ENCODE data around the gene SLCO1C1. TPM values are rescaled to one million over a fixed set of nuclear protein-coding genes. Genes with fewer than 3 reads are reported as not detected.

The SLCO1C1 gene
- polyA plus RNA-seq, 1 donor (not counting 4 experiments of a cell fraction or from before 2014, with no cell fraction given), result not detected

DNA sequence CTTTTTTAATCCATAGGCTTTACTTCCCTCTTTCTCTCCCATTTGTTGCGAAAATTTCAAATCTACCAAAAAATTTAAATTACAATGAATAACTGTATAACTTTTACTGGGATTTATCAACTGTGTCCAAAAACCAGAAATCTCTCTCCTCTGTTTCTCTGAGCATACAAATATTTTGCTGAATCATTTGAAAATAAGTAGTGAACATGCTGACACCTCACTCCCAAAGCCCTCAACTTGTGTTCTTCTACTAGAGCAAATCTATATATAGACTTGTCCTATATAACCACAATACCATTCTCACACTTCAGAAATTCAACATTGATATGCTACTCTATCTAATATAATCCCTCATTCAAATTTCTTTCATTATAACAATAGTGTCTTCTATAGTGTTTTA lies 53.1 kb downstream of the SLCO1C1 start:
- H3K27me3 ChIP-seq (ENCODE audit: control insufficient read depth, extremely low read depth, insufficient read depth, low read length), result no peaks in the 10 kb centered on the region
- H3K4me1 ChIP-seq (ENCODE audit: control insufficient read depth, extremely low read depth, insufficient read depth, low read length), result no peaks in the 10 kb centered on the region
- H3K4me3 ChIP-seq (ENCODE audit: control insufficient read depth in 2 of 3, extremely low read depth in 1 of 3, insufficient read depth in 2 of 3, low read depth in 1 of 3, low read length in 3 of 3), result no peak overlapping the region
- H2AFZ ChIP-seq (ENCODE audit: control insufficient read depth, low read length), result no peak overlapping the region
- dilution Hi-C loops (cut with MboI; ENCODE audit: extremely low pct_ligation_motif_present, low sequenced_read_pairs), result no loop called here
- no peak for DNase-seq (ENCODE audit: low read depth, low spot score)
- no peaks in the 10 kb centered on the region for H3K9me1 ChIP-seq (ENCODE audit: control insufficient read depth, extremely low read depth, insufficient read depth, low read length)
- TF ChIP-seq, protein P1, sequence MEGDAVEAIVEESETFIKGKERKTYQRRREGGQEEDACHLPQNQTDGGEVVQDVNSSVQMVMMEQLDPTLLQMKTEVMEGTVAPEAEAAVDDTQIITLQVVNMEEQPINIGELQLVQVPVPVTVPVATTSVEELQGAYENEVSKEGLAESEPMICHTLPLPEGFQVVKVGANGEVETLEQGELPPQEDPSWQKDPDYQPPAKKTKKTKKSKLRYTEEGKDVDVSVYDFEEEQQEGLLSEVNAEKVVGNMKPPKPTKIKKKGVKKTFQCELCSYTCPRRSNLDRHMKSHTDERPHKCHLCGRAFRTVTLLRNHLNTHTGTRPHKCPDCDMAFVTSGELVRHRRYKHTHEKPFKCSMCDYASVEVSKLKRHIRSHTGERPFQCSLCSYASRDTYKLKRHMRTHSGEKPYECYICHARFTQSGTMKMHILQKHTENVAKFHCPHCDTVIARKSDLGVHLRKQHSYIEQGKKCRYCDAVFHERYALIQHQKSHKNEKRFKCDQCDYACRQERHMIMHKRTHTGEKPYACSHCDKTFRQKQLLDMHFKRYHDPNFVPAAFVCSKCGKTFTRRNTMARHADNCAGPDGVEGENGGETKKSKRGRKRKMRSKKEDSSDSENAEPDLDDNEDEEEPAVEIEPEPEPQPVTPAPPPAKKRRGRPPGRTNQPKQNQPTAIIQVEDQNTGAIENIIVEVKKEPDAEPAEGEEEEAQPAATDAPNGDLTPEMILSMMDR (optimal IDR thresholded peaks at IDR 0.05 in 1 of 3, IDR thresholded peaks at IDR 0.05 in 1 of 3, conservative IDR thresholded peaks at IDR 0.05 in 1 of 3; ENCODE audit: extremely low read depth in 1 of 3, insufficient read depth in 2 of 3, low read length in 3 of 3), result no peak
- no peak for TF ChIP-seq EZH2 (IDR thresholded peaks at IDR 0.05; ENCODE audit: low read length)
- no peak overlapping the region for H3K4me2 ChIP-seq (ENCODE audit: control insufficient read depth, extremely low read depth, insufficient read depth, low read depth, low read length)
- H3K9ac ChIP-seq (ENCODE audit: control insufficient read depth, extremely low read depth, insufficient read depth, low read length), result no peak overlapping the region
- no peaks in the 10 kb centered on the region for H4K20me1 ChIP-seq (ENCODE audit: control insufficient read depth, extremely low read depth, insufficient read depth, low read length)
- H3K9me3 ChIP-seq (ENCODE audit: control insufficient read depth, low read depth, low read length), result no peaks in the 10 kb centered on the region
- H3K79me2 ChIP-seq (ENCODE audit: control insufficient read depth, insufficient read depth, low read length), result no peaks in the 10 kb centered on the region
- H3K27ac ChIP-seq (ENCODE audit: control insufficient read depth, insufficient read depth, low read length), result no peak overlapping the region
- H3K36me3 ChIP-seq (ENCODE audit: control insufficient read depth in 2 of 2, extremely low read depth in 1 of 2, insufficient read depth in 2 of 2, low read length in 2 of 2), result no peaks in the 10 kb centered on the region
- no peak for FAIRE-seq

DNA sequence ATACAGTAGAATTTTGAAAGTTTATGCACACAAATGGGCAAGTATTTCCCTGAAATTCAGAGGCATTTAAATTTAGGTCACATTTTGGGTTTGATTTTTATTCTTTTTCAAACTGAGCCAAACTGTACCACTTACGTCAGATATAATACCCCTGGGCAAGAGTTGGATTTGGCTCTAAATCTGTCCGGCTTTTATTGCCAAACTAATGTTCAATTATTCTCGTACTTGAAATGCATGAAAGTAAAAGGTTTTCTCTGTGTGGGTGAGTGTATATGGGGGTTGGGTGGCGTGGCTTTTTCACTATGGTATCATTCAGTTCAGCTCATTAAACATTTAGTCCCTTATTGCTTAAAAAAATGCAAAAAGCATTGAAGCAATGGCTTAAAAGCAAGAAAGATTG lies 55.9 kb downstream of the SLCO1C1 start:
- Histone ChIP-seq H3K4me1 (ENCODE audit: control insufficient read depth, extremely low read depth, insufficient read depth, low read length) (no peaks in the 10 kb centered on the region), H4K20me1 (ENCODE audit: control insufficient read depth, extremely low read depth, insufficient read depth, low read length) (no peaks in the 10 kb centered on the region), H3K9ac (ENCODE audit: control insufficient read depth, extremely low read depth, insufficient read depth, low read length) (no peak overlapping the region), H2AFZ (ENCODE audit: control insufficient read depth, low read length) (no peak overlapping the region), H3K27me3 (ENCODE audit: control insufficient read depth, extremely low read depth, insufficient read depth, low read length) (no peaks in the 10 kb centered on the region), H3K9me1 (ENCODE audit: control insufficient read depth, extremely low read depth, insufficient read depth, low read length) (no peaks in the 10 kb centered on the region), H3K27ac (ENCODE audit: control insufficient read depth, insufficient read depth, low read length) (no peak overlapping the region), H3K4me2 (ENCODE audit: control insufficient read depth, extremely low read depth, insufficient read depth, low read depth, low read length) (no peak overlapping the region), H3K79me2 (ENCODE audit: control insufficient read depth, insufficient read depth, low read length) (no peaks in the 10 kb centered on the region), H3K9me3 (ENCODE audit: control insufficient read depth, low read depth, low read length) (no peaks in the 10 kb centered on the region), H3K36me3 (ENCODE audit: control insufficient read depth in 2 of 2, extremely low read depth in 1 of 2, insufficient read depth in 2 of 2, low read length in 2 of 2) (no peaks in the 10 kb centered on the region), H3K4me3 (ENCODE audit: control insufficient read depth in 2 of 3, extremely low read depth in 1 of 3, insufficient read depth in 2 of 3, low read depth in 1 of 3, low read length in 3 of 3) (no peak overlapping the region)
- TF ChIP-seq, protein P1 (optimal IDR thresholded peaks at IDR 0.05 in 1 of 3, IDR thresholded peaks at IDR 0.05 in 1 of 3, conservative IDR thresholded peaks at IDR 0.05 in 1 of 3; ENCODE audit: extremely low read depth in 1 of 3, insufficient read depth in 2 of 3, low read length in 3 of 3), result no peak
- TF ChIP-seq EZH2 (IDR thresholded peaks at IDR 0.05; ENCODE audit: low read length), result no peak
- dilution Hi-C loops (cut with MboI; ENCODE audit: extremely low pct_ligation_motif_present, low sequenced_read_pairs), result no loop called here
- no peak for FAIRE-seq
- DNase-seq (ENCODE audit: low read depth, low spot score), result no peak
